ENCODE data around the gene DDIT4L. TPM values are rescaled to one million over a fixed set of nuclear protein-coding genes. Genes with fewer than 3 reads are reported as not detected.

Gene DDIT4L
- total and polyA plus RNA-seq, 4 experiments from 2014 or later: 0.32 TPM; not detected in 3

DNA sequence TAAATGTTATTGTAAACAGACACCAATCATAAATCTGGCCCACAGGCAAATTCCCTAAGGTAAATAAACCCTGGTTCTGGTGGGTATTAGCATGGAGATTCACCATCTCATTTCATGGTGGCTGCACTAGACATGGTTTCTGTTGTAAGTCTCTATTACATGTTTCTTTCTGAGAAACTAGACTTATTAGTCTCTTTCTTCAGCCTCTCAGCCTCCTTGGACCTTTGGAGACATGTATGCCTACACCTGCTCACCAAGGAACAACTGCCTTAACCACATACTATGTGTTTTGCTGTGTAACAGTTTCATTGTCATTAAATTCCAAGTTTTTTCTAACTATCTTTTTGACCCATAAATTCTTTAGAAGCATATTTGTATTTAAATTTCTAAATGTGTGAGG lies 13.1 kb downstream of the DDIT4L start:
- H3K4me3 Mint-ChIP-seq: no peak overlapping the region
- H3K36me3 Mint-ChIP-seq: no peaks in the 10 kb centered on the region
- no peak overlapping the region for H3K27ac Mint-ChIP-seq
- no peaks in the 10 kb centered on the region for H3K9me3 ChIP-seq (ENCODE audit: control insufficient read depth in 1 of 2, low read length in 2 of 2)
- peaks cover 0 to 2% (median 0%) of the 10 kb centered on the region in 4 donors for H3K4me1 Mint-ChIP-seq
- no peaks in the 10 kb centered on the region for H3K27me3 ChIP-seq (ENCODE audit: insufficient read depth, low read length)
- H3K9me3 Mint-ChIP-seq: no peaks in the 10 kb centered on the region
- CTCF ChIA-PET (ENCODE audit: partially characterized antibody): no interaction called here
- DNase-seq: no peak
- H3K27me3 Mint-ChIP-seq: peaks cover 0 to 2% of the 10 kb centered on the region in 2 donors
- no peaks in the 10 kb centered on the region for H3K4me1 ChIP-seq (ENCODE audit: insufficient read depth, low read length)
- H3K27ac ChIP-seq (ENCODE audit: low read depth, low read length): no peak overlapping the region
- intact Hi-C loops (cut with micrococcal nuclease): no loop called here
- POLR2A ChIA-PET (ENCODE audit: partially characterized antibody): no interaction called here
- no peaks in the 10 kb centered on the region for H3K36me3 ChIP-seq (ENCODE audit: insufficient read depth, low read length)
- H3K4me3 ChIP-seq (ENCODE audit: low read length in 2 of 2): no peak overlapping the region

DNA sequence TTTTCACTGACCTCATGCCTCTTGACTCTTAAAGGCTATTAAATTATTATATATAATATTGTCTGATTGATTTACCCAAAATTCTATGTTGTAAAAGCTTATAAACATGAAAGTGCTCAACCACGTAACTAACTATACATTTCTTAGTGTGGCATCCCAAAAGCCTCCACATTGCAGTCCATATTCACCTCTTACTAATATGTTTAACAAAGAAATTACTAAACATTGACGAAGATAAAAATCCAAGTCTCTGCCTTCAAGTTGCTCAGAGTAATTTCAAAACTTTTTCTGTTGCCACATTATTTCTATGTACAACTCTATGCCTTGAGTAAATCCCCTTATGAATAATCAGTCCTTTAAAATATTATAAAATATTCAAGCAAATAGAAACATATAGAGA lies 14.4 kb downstream of the DDIT4L start:
- Histone ChIP-seq H3K27ac (ENCODE audit: low read depth, low read length) (no peak overlapping the region), H3K27me3 (ENCODE audit: insufficient read depth, low read length) (no peaks in the 10 kb centered on the region), H3K36me3 (ENCODE audit: insufficient read depth, low read length) (no peaks in the 10 kb centered on the region), H3K9me3 (ENCODE audit: control insufficient read depth in 1 of 2, low read length in 2 of 2) (no peaks in the 10 kb centered on the region), H3K4me1 (ENCODE audit: insufficient read depth, low read length) (no peaks in the 10 kb centered on the region), H3K4me3 (ENCODE audit: low read length in 2 of 2) (no peak overlapping the region)
- ChIA-PET POLR2A (ENCODE audit: partially characterized antibody) (no interaction called here), CTCF (ENCODE audit: partially characterized antibody) (no interaction called here)
- Mint-ChIP-seq H3K27me3 (peaks cover 0 to 2% of the 10 kb centered on the region in 2 donors), H3K36me3 (no peaks in the 10 kb centered on the region), H3K27ac (no peak overlapping the region), H3K4me3 (no peak overlapping the region), H3K4me1 (peaks cover 0 to 3% (median 0%) of the 10 kb centered on the region in 4 donors), H3K9me3 (no peaks in the 10 kb centered on the region)
- DNase-seq: no peak
- intact Hi-C loops (cut with micrococcal nuclease): no loop called here

DNA sequence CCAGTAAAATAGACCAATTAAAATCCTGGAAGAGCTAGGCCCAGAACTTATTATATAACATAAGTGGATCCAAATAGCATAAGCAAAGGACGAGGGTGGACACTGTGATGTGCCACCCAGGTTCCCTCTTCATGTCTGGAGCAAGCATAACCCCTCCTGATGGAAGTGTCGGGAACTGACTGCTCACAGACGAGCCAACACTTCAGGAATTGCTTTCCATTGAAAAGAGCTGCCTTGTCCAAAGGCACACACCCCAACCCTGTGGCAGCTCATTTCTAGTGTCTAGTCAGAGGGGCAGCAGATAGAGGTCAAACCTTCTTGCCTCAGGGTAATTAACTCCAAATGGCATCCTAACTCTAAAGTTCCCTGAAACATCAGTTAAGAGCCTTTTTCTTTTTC lies 15.3 kb downstream of the DDIT4L start:
- intact Hi-C loops (cut with micrococcal nuclease): no loop called here
- H3K36me3 ChIP-seq (ENCODE audit: insufficient read depth, low read length): no peaks in the 10 kb centered on the region
- POLR2A ChIA-PET (ENCODE audit: partially characterized antibody): no interaction called here

GRCh38 chr4:100170986-100171385 lies 19.3 kb downstream of the DDIT4L start:
- H3K4me3 ChIP-seq (ENCODE audit: low read length in 2 of 2): no peak overlapping the region
- H3K9me3 Mint-ChIP-seq: no peaks in the 10 kb centered on the region
- H3K36me3 Mint-ChIP-seq: no peaks in the 10 kb centered on the region
- no peaks in the 10 kb centered on the region for H3K36me3 ChIP-seq (ENCODE audit: insufficient read depth, low read length)
- peaks cover 0 to 2% of the 10 kb centered on the region in 2 donors for H3K27me3 Mint-ChIP-seq
- no peaks in the 10 kb centered on the region for H3K4me1 ChIP-seq (ENCODE audit: insufficient read depth, low read length)
- H3K27me3 ChIP-seq (ENCODE audit: insufficient read depth, low read length): no peaks in the 10 kb centered on the region
- CTCF ChIA-PET (ENCODE audit: partially characterized antibody): no interaction called here
- intact Hi-C loops (cut with micrococcal nuclease): no loop called here
- H3K27ac ChIP-seq (ENCODE audit: low read depth, low read length): no peak overlapping the region
- H3K9me3 ChIP-seq (ENCODE audit: control insufficient read depth in 1 of 2, low read length in 2 of 2): no peaks in the 10 kb centered on the region
- no peak overlapping the region for H3K27ac Mint-ChIP-seq
- POLR2A ChIA-PET (ENCODE audit: partially characterized antibody): no interaction called here
- H3K4me1 Mint-ChIP-seq: peaks cover 0 to 3% (median under 1%) of the 10 kb centered on the region in 4 donors
- H3K4me3 Mint-ChIP-seq: peak overlapping the region in 1 of 8 donors; percentile 17
- no peak for DNase-seq

More for the DNA sequence above, 15.3 kb downstream of the DDIT4L start:
- Histone ChIP-seq H3K9me3 (ENCODE audit: control insufficient read depth in 1 of 2, low read length in 2 of 2) (no peaks in the 10 kb centered on the region), H3K27ac (ENCODE audit: low read depth, low read length) (no peak overlapping the region), H3K27me3 (ENCODE audit: insufficient read depth, low read length) (no peaks in the 10 kb centered on the region), H3K4me1 (ENCODE audit: insufficient read depth, low read length) (no peaks in the 10 kb centered on the region), H3K4me3 (ENCODE audit: low read length in 2 of 2) (no peak overlapping the region)
- CTCF ChIA-PET (ENCODE audit: partially characterized antibody): no interaction called here
- Mint-ChIP-seq H3K27me3 (peaks cover 0 to 2% of the 10 kb centered on the region in 2 donors), H3K4me3 (no peak overlapping the region), H3K4me1 (peaks cover 0 to 3% (median 0%) of the 10 kb centered on the region in 4 donors), H3K9me3 (no peaks in the 10 kb centered on the region), H3K36me3 (no peaks in the 10 kb centered on the region), H3K27ac (no peak overlapping the region)
- no peak for DNase-seq

- H3K4me3 ChIP-seq (ENCODE audit: low read length in 2 of 2): no peak overlapping the region
- H3K27me3 ChIP-seq (ENCODE audit: insufficient read depth, low read length): no peaks in the 10 kb centered on the region
- H3K27me3 Mint-ChIP-seq: no peaks in the 10 kb centered on the region
- CTCF ChIA-PET (ENCODE audit: partially characterized antibody): no interaction called here
- no peaks in the 10 kb centered on the region for H3K9me3 ChIP-seq (ENCODE audit: control insufficient read depth in 1 of 2, low read length in 2 of 2)
- DNase-seq: no peak
- no peak overlapping the region for H3K4me3 Mint-ChIP-seq
- no peak overlapping the region for H3K27ac ChIP-seq (ENCODE audit: low read depth, low read length)
- no peaks in the 10 kb centered on the region for H3K36me3 ChIP-seq (ENCODE audit: insufficient read depth, low read length)
- H3K9me3 Mint-ChIP-seq: no peaks in the 10 kb centered on the region
- POLR2A ChIA-PET (ENCODE audit: partially characterized antibody): no interaction called here
- no peaks in the 10 kb centered on the region for H3K36me3 Mint-ChIP-seq
- H3K4me1 ChIP-seq (ENCODE audit: insufficient read depth, low read length): no peaks in the 10 kb centered on the region
- H3K4me1 Mint-ChIP-seq: peaks cover 1 to 6% (median 3%) of the 10 kb centered on the region in 4 donors
- intact Hi-C loops (cut with micrococcal nuclease): no loop called here
- no peak overlapping the region for H3K27ac Mint-ChIP-seq
Measured at GRCh38 chr4:100169491-100170485, 20.5 kb downstream of the DDIT4L start.

GRCh38 chr4:100168521-100168920 lies 21.7 kb downstream of the DDIT4L start:
- POLR2A ChIA-PET (ENCODE audit: partially characterized antibody): no interaction called here
- Histone ChIP-seq H3K36me3 (ENCODE audit: insufficient read depth, low read length) (no peaks in the 10 kb centered on the region), H3K27ac (ENCODE audit: low read depth, low read length) (no peak overlapping the region), H3K27me3 (ENCODE audit: insufficient read depth, low read length) (no peaks in the 10 kb centered on the region), H3K9me3 (ENCODE audit: control insufficient read depth in 1 of 2, low read length in 2 of 2) (no peaks in the 10 kb centered on the region), H3K4me3 (ENCODE audit: low read length in 2 of 2) (no peak overlapping the region), H3K4me1 (ENCODE audit: insufficient read depth, low read length) (no peaks in the 10 kb centered on the region)
- Mint-ChIP-seq H3K36me3 (no peaks in the 10 kb centered on the region), H3K9me3 (no peaks in the 10 kb centered on the region), H3K27ac (no peak overlapping the region), H3K4me3 (no peak overlapping the region), H3K4me1 (peaks cover 1 to 6% (median 3%) of the 10 kb centered on the region in 4 donors), H3K27me3 (no peaks in the 10 kb centered on the region)
- CTCF ChIA-PET (ENCODE audit: partially characterized antibody): no interaction called here
- intact Hi-C loops (cut with micrococcal nuclease): no loop called here
- no peak for DNase-seq

DNA sequence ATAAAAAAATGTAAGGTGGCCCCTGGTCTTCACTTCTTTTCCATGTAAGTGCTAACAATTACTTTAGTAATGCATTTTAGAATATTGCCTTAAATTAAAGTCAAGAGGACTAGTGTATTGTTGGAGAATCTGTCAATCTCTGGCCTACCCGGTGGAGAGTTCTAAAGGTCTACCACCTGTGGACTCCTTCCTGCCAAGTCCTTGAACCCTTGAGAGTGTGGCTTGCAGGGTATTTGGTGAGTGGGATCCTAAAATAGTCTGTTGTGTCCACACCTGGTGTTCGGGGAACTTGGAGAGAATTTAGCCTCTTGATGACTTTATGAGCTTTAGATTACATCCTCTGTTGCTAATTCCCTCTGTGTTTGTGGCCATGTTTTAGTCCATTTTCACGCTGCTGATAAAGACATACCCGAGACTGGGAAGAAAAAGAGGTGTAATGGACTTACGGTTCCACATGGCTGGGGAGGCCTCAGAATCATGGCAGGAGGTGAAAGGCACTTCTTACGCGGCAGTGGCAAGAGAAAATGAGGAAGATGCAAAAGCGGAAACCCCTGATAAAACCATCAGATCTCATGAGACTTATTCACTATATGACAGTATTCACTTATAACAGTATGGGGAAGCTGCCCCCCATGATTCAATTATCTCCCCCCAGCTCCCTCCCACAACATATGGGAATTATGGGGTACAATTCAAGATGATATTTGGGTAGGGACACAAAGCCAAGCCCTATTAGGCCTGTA lies 23.8 kb downstream of the DDIT4L start:
- no peaks in the 10 kb centered on the region for H3K4me1 ChIP-seq (ENCODE audit: insufficient read depth, low read length)
- H3K4me3 ChIP-seq (ENCODE audit: low read length in 2 of 2): no peak overlapping the region
- intact Hi-C loops (cut with micrococcal nuclease): no loop called here
- no peak overlapping the region for H3K27ac Mint-ChIP-seq
- H3K4me1 Mint-ChIP-seq: peaks cover 1 to 6% (median 3%) of the 10 kb centered on the region in 4 donors
- no peaks in the 10 kb centered on the region for H3K36me3 Mint-ChIP-seq
- no peak overlapping the region for H3K4me3 Mint-ChIP-seq
- H3K27me3 Mint-ChIP-seq: no peaks in the 10 kb centered on the region
- DNase-seq: no peak
- H3K27me3 ChIP-seq (ENCODE audit: insufficient read depth, low read length): no peaks in the 10 kb centered on the region
- CTCF ChIA-PET (ENCODE audit: partially characterized antibody): no interaction called here
- no peaks in the 10 kb centered on the region for H3K36me3 ChIP-seq (ENCODE audit: insufficient read depth, low read length)
- POLR2A ChIA-PET (ENCODE audit: partially characterized antibody): no interaction called here
- H3K27ac ChIP-seq (ENCODE audit: low read depth, low read length): no peak overlapping the region
- no peaks in the 10 kb centered on the region for H3K9me3 ChIP-seq (ENCODE audit: control insufficient read depth in 1 of 2, low read length in 2 of 2)
- peaks cover 0 to 15% (median 6%) of the 10 kb centered on the region in 8 donors for H3K9me3 Mint-ChIP-seq
